Measurements from ENCODE around the gene TMEM185A. TPM values are rescaled to one million over a fixed set of nuclear protein-coding genes. Genes with fewer than 3 reads are reported as not detected.
"Not testable (repeated sequence)": the region's sequence is repeated elsewhere in the genome, so short reads cannot be mapped to it uniquely, and the experiment has no call there.

Gene TMEM185A
- total and polyA plus RNA-seq, 7 experiments from 2014 or later = 11.9 to 23.8 (median 19.9) TPM

- no peaks in the 10 kb centered on the region for H3K27me3 ChIP-seq (ENCODE audit: control insufficient read depth in 2 of 2, insufficient read depth in 2 of 2, low read length in 2 of 2)
- no peaks in the 10 kb centered on the region for H3K36me3 ChIP-seq (ENCODE audit: control insufficient read depth in 2 of 3, insufficient read depth in 3 of 3, low read length in 3 of 3)
- Mint-ChIP-seq H3K27me3 (no peaks in the 10 kb centered on the region), H3K9me3 (no peaks in the 10 kb centered on the region), H3K27ac (no peak overlapping the region), H3K36me3 (no peaks in the 10 kb centered on the region), H3K4me3 (no peak overlapping the region), H3K4me1 (peaks cover 0 to 21% (median 0%) of the 10 kb centered on the region in 7 donors)
- ChIA-PET POLR2A (no interaction called here), CTCF (interaction anchor here (0.6 kb wide), 1 partner anchor 1373 kb away, joined by 3 read pairs; no protein-coding TSS in a partner anchor)
- no peak overlapping the region for H3K27ac ChIP-seq (ENCODE audit: low read depth, low read length)
- no peaks in the 10 kb centered on the region for H3K4me1 ChIP-seq (ENCODE audit: control insufficient read depth in 2 of 2, insufficient read depth in 2 of 2, low read length in 2 of 2)
- H3K4me3 ChIP-seq (ENCODE audit: low read length) = no peak overlapping the region
- ATAC-seq = no peak
- DNase-seq = no peak
- intact Hi-C loops (cut with micrococcal nuclease) = no loop called here
- H3K9me3 ChIP-seq (ENCODE audit: control insufficient read depth in 2 of 3, low read length in 3 of 3) = no peaks in the 10 kb centered on the region
Observed at GRCh38 chrX:149569770-149570169, 61.8 kb downstream of the TMEM185A start.

- H3K9me3 ChIP-seq (ENCODE audit: control insufficient read depth in 2 of 3, low read length in 3 of 3) = no peaks in the 10 kb centered on the region
- Mint-ChIP-seq H3K4me1 (peaks cover 0 to 21% (median 0%) of the 10 kb centered on the region in 7 donors), H3K27ac (no peak overlapping the region), H3K4me3 (no peak overlapping the region), H3K9me3 (no peaks in the 10 kb centered on the region), H3K36me3 (no peaks in the 10 kb centered on the region), H3K27me3 (no peaks in the 10 kb centered on the region)
- no peak overlapping the region for H3K4me3 ChIP-seq (ENCODE audit: low read length)
- no peaks in the 10 kb centered on the region for H3K4me1 ChIP-seq (ENCODE audit: control insufficient read depth in 2 of 2, insufficient read depth in 2 of 2, low read length in 2 of 2)
- no peaks in the 10 kb centered on the region for H3K36me3 ChIP-seq (ENCODE audit: control insufficient read depth in 2 of 3, insufficient read depth in 3 of 3, low read length in 3 of 3)
- ATAC-seq (no peak), DNase-seq (no peak)
- intact Hi-C loops (cut with micrococcal nuclease) = no loop called here
- ChIA-PET CTCF (no interaction called here), POLR2A (no interaction called here)
- H3K27ac ChIP-seq (ENCODE audit: low read depth, low read length) = no peak overlapping the region
- no peaks in the 10 kb centered on the region for H3K27me3 ChIP-seq (ENCODE audit: control insufficient read depth in 2 of 2, insufficient read depth in 2 of 2, low read length in 2 of 2)
Observed at GRCh38 chrX:149568701-149569296, 62.8 kb downstream of the TMEM185A start.

- intact Hi-C loops (cut with micrococcal nuclease) = no loop called here
- Mint-ChIP-seq H3K36me3 (no peaks in the 10 kb centered on the region), H3K9me3 (no peaks in the 10 kb centered on the region), H3K4me3 (no peak overlapping the region), H3K27ac (no peak overlapping the region), H3K4me1 (peaks cover 0 to 18% (median 0%) of the 10 kb centered on the region in 7 donors), H3K27me3 (no peaks in the 10 kb centered on the region)
- ChIA-PET POLR2A (no interaction called here), CTCF (no interaction called here)
- ATAC-seq (no peak), DNase-seq (no peak)
- no peaks in the 10 kb centered on the region for H3K36me3 ChIP-seq (ENCODE audit: control insufficient read depth in 2 of 3, insufficient read depth in 3 of 3, low read length in 3 of 3)
- H3K27me3 ChIP-seq (ENCODE audit: control insufficient read depth in 2 of 2, insufficient read depth in 2 of 2, low read length in 2 of 2) = no peaks in the 10 kb centered on the region
- H3K4me1 ChIP-seq (ENCODE audit: control insufficient read depth in 2 of 2, insufficient read depth in 2 of 2, low read length in 2 of 2) = no peaks in the 10 kb centered on the region
- H3K27ac ChIP-seq (ENCODE audit: low read depth, low read length) = no peak overlapping the region
- no peak overlapping the region for H3K4me3 ChIP-seq (ENCODE audit: low read length)
- H3K9me3 ChIP-seq (ENCODE audit: control insufficient read depth in 2 of 3, low read length in 3 of 3) = no peaks in the 10 kb centered on the region
Observed at GRCh38 chrX:149567621-149568417, 63.8 kb downstream of the TMEM185A start.

- no peak overlapping the region for H3K4me3 Mint-ChIP-seq
- Histone ChIP-seq H3K9me3 (ENCODE audit: control insufficient read depth in 2 of 3, low read length in 3 of 3) (no peaks in the 10 kb centered on the region), H3K27me3 (ENCODE audit: control insufficient read depth in 2 of 2, insufficient read depth in 2 of 2, low read length in 2 of 2) (no peaks in the 10 kb centered on the region), H3K4me3 (ENCODE audit: low read length) (no peak overlapping the region), H3K4me1 (ENCODE audit: control insufficient read depth in 2 of 2, insufficient read depth in 2 of 2, low read length in 2 of 2) (no peaks in the 10 kb centered on the region), H3K36me3 (ENCODE audit: control insufficient read depth in 2 of 3, insufficient read depth in 3 of 3, low read length in 3 of 3) (no peaks in the 10 kb centered on the region), H3K27ac (ENCODE audit: low read depth, low read length) (no peak overlapping the region)
- POLR2A ChIA-PET = no interaction called here
- DNase-seq (no peak), ATAC-seq (no peak)
- no peaks in the 10 kb centered on the region for H3K4me1 Mint-ChIP-seq
- intact Hi-C loops (cut with micrococcal nuclease) = no loop called here
- no peaks in the 10 kb centered on the region for H3K9me3 Mint-ChIP-seq
- no peaks in the 10 kb centered on the region for H3K36me3 Mint-ChIP-seq
- H3K27me3 Mint-ChIP-seq = no peaks in the 10 kb centered on the region
- CTCF ChIA-PET = no interaction called here
- no peak overlapping the region for H3K27ac Mint-ChIP-seq
Observed at GRCh38 chrX:149563359-149563758, 68.2 kb downstream of the TMEM185A start.

- H3K27ac ChIP-seq (ENCODE audit: low read depth, low read length); H3K9me3 ChIP-seq (ENCODE audit: control insufficient read depth in 2 of 3, low read length in 3 of 3); intact Hi-C loops (cut with micrococcal nuclease); H3K9me3 Mint-ChIP-seq; ATAC-seq; H3K36me3 Mint-ChIP-seq; H3K27ac Mint-ChIP-seq; H3K36me3 ChIP-seq (ENCODE audit: control insufficient read depth in 2 of 3, insufficient read depth in 3 of 3, low read length in 3 of 3); H3K4me1 ChIP-seq (ENCODE audit: control insufficient read depth in 2 of 2, insufficient read depth in 2 of 2, low read length in 2 of 2); DNase-seq; H3K4me3 ChIP-seq (ENCODE audit: low read length); H3K27me3 ChIP-seq (ENCODE audit: control insufficient read depth in 2 of 2, insufficient read depth in 2 of 2, low read length in 2 of 2); H3K4me3 Mint-ChIP-seq; H3K27me3 Mint-ChIP-seq; H3K4me1 Mint-ChIP-seq; POLR2A ChIA-PET; CTCF ChIA-PET: not testable (repeated sequence)
Observed at GRCh38 chrX:149555251-149555650, 76.3 kb downstream of the TMEM185A start.

DNA sequence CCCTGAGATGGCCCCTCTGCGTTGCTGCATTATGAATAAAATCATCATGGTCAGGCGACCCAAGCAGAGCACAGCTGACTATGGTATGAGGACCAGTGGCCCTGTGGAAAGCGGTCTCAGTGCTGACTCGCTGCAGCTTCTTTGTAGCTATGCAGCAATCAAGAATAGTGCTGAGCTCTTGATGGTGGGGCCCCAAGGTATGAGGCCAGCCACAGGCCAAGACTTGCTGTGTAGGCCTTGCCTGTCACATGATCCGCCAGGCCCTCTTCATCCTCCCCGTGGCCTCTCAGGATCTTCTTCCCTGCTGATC is 79.7 kb downstream of the TMEM185A start:
- H3K27ac Mint-ChIP-seq; H3K4me1 ChIP-seq (ENCODE audit: control insufficient read depth in 2 of 2, insufficient read depth in 2 of 2, low read length in 2 of 2); H3K36me3 Mint-ChIP-seq; H3K27me3 ChIP-seq (ENCODE audit: control insufficient read depth in 2 of 2, insufficient read depth in 2 of 2, low read length in 2 of 2); H3K4me3 Mint-ChIP-seq; H3K4me3 ChIP-seq (ENCODE audit: low read length); CTCF ChIA-PET; H3K9me3 Mint-ChIP-seq; intact Hi-C loops (cut with micrococcal nuclease); H3K4me1 Mint-ChIP-seq; ATAC-seq; H3K27ac ChIP-seq (ENCODE audit: low read depth, low read length); H3K27me3 Mint-ChIP-seq; H3K9me3 ChIP-seq (ENCODE audit: control insufficient read depth in 2 of 3, low read length in 3 of 3); H3K36me3 ChIP-seq (ENCODE audit: control insufficient read depth in 2 of 3, insufficient read depth in 3 of 3, low read length in 3 of 3); POLR2A ChIA-PET; DNase-seq: not testable (repeated sequence)

GRCh38 chrX:149551245-149551938 is 80.2 kb downstream of the TMEM185A start:
- H3K4me1 Mint-ChIP-seq; ATAC-seq; H3K27me3 Mint-ChIP-seq; H3K9me3 Mint-ChIP-seq; POLR2A ChIA-PET; H3K27me3 ChIP-seq (ENCODE audit: control insufficient read depth in 2 of 2, insufficient read depth in 2 of 2, low read length in 2 of 2); intact Hi-C loops (cut with micrococcal nuclease); H3K27ac ChIP-seq (ENCODE audit: low read depth, low read length); CTCF ChIA-PET; H3K27ac Mint-ChIP-seq; H3K36me3 ChIP-seq (ENCODE audit: control insufficient read depth in 2 of 3, insufficient read depth in 3 of 3, low read length in 3 of 3); H3K4me3 Mint-ChIP-seq; H3K9me3 ChIP-seq (ENCODE audit: control insufficient read depth in 2 of 3, low read length in 3 of 3); H3K4me1 ChIP-seq (ENCODE audit: control insufficient read depth in 2 of 2, insufficient read depth in 2 of 2, low read length in 2 of 2); H3K36me3 Mint-ChIP-seq; H3K4me3 ChIP-seq (ENCODE audit: low read length); DNase-seq: not testable (repeated sequence)
